C4-2B (cell line): Measurements from ENCODE around the gene WDR27.

Source experiments
- H3K27ac ChIP-seq: fragments of 450-650 bp; 2 replicates; pipeline ENCODE4 v1.5.1; 2017
- CTCF ChIP-seq: fragments of 450-650 bp; conservative IDR thresholded peaks from 2 replicates; pipeline ENCODE4 v1.5.1; 2017; ENCODE audit warnings: mild to moderate bottlenecking
- ZFX ChIP-seq: fragments of 450-650 bp; IDR thresholded peaks from 2 replicates; pipeline ENCODE4 v1.6.1; 2017

The WDR27 gene

GRCh38 chr6:169426611-169427010 is 275.2 kb downstream of the WDR27 start:
- H3K27ac ChIP-seq, result no peak overlapping the region
- TF ChIP-seq ZFX, result no peak
- TF ChIP-seq CTCF, result no peak

- H3K27ac ChIP-seq, result no peak overlapping the region
- TF ChIP-seq ZFX, result no peak
- no peak for TF ChIP-seq CTCF
Measured at GRCh38 chr6:169425628-169426370, 276.0 kb downstream of the WDR27 start.

GRCh38 chr6:169424821-169425240 is 277.0 kb downstream of the WDR27 start:
- TF ChIP-seq ZFX (no peak), CTCF (no peak)
- H3K27ac ChIP-seq, result peak overlapping the region; percentile 2; the same call in 1 of the 2 replicates

GRCh38 chr6:169424149-169424804 is 277.6 kb downstream of the WDR27 start:
- H3K27ac ChIP-seq, result peak overlapping the region; percentile 2; the same call in 1 of the 2 replicates
- TF ChIP-seq CTCF, result no peak
- no peak for TF ChIP-seq ZFX

GRCh38 chr6:169421586-169422264 is 280.1 kb downstream of the WDR27 start:
- TF ChIP-seq ZFX (no peak), CTCF (no peak)
- H3K27ac ChIP-seq, result no peak overlapping the region

- TF ChIP-seq CTCF (peak; percentile 82), ZFX (no peak)
- H3K27ac ChIP-seq, result no peak overlapping the region
Measured at GRCh38 chr6:169420912-169421543, 280.8 kb downstream of the WDR27 start.
